ENCODE data around the gene LAT. TPM values are rescaled to one million over a fixed set of nuclear protein-coding genes. Genes with fewer than 3 reads are reported as not detected.

LAT gene
- total and polyA plus RNA-seq, 2 of the 13 experiments (the other 11 are each of a cell fraction or from before 2014, with no cell fraction given), result 2.0 to 3.0 TPM

- no peak for TF ChIP-seq ZNF17 (CRISPR knock-in tag; IDR thresholded peaks at IDR 0.05)
- TF ChIP-seq ZNF430 (CRISPR knock-in tag; IDR thresholded peaks at IDR 0.05), result peak; percentile 58
- no peak for TF ChIP-seq HMGA1 (CRISPR knock-in tag; conservative IDR thresholded peaks at IDR 0.05)
- peak; percentile 85; the same call in 1 of the 2 replicates for TF ChIP-seq NFE2L1 (CRISPR knock-in tag; IDR thresholded peaks at IDR 0.05; ENCODE audit: borderline replicate concordance)
- TF ChIP-seq, protein P1, sequence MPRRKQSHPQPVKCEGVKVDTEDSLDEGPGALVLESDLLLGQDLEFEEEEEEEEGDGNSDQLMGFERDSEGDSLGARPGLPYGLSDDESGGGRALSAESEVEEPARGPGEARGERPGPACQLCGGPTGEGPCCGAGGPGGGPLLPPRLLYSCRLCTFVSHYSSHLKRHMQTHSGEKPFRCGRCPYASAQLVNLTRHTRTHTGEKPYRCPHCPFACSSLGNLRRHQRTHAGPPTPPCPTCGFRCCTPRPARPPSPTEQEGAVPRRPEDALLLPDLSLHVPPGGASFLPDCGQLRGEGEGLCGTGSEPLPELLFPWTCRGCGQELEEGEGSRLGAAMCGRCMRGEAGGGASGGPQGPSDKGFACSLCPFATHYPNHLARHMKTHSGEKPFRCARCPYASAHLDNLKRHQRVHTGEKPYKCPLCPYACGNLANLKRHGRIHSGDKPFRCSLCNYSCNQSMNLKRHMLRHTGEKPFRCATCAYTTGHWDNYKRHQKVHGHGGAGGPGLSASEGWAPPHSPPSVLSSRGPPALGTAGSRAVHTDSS (CRISPR knock-in tag; conservative IDR thresholded peaks at IDR 0.05), result no peak
- no peak for TF ChIP-seq ZNF616 (CRISPR knock-in tag; IDR thresholded peaks at IDR 0.05; ENCODE audit: low read depth)
- TF ChIP-seq KAT8 (CRISPR knock-in tag; IDR thresholded peaks at IDR 0.05), result peak; percentile 100
- peak; percentile 95; the same call in 1 of the 2 replicates for TF ChIP-seq TBP (CRISPR knock-in tag; IDR thresholded peaks at IDR 0.05)
- TF ChIP-seq MLX (CRISPR knock-in tag; IDR thresholded peaks at IDR 0.05), result peak; percentile 53; the same call in 1 of the 2 replicates
- peak; percentile 48; the same call in 1 of the 2 replicates for TF ChIP-seq ZNF124 (CRISPR knock-in tag; IDR thresholded peaks at IDR 0.05)
- peak; percentile 45; the same call in 1 of the 2 replicates for TF ChIP-seq MIER2 (CRISPR knock-in tag; IDR thresholded peaks at IDR 0.05)
- peak; percentile 96 for TF ChIP-seq MAX (IDR thresholded peaks at IDR 0.05)
- peak; percentile 49; the same call in 1 of the 2 replicates for TF ChIP-seq SNAPC5 (CRISPR knock-in tag; IDR thresholded peaks at IDR 0.05; ENCODE audit: borderline replicate concordance)
- TF ChIP-seq KDM3A (CRISPR knock-in tag; IDR thresholded peaks at IDR 0.05; ENCODE audit: low read depth), result peak; percentile 85
- TF ChIP-seq TBX2 (CRISPR knock-in tag; IDR thresholded peaks at IDR 0.05; ENCODE audit: borderline replicate concordance), result peak; percentile 96
- TF ChIP-seq SOX6 (IDR thresholded peaks at IDR 0.05), result no peak
- peak; percentile 74 for TF ChIP-seq SOX6 (CRISPR knock-in tag; IDR thresholded peaks at IDR 0.05)
- peak; percentile 91 for TF ChIP-seq ZNF709 (CRISPR knock-in tag; IDR thresholded peaks at IDR 0.05)
- TF ChIP-seq, protein P2, sequence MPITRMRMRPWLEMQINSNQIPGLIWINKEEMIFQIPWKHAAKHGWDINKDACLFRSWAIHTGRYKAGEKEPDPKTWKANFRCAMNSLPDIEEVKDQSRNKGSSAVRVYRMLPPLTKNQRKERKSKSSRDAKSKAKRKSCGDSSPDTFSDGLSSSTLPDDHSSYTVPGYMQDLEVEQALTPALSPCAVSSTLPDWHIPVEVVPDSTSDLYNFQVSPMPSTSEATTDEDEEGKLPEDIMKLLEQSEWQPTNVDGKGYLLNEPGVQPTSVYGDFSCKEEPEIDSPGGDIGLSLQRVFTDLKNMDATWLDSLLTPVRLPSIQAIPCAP (CRISPR knock-in tag; IDR thresholded peaks at IDR 0.05; ENCODE audit: low read depth), result 0 out of 2 replicates have a peak, but pooled peaks have one; percentile 73
Measured at GRCh38 chr16:28974437-28975157, 10.3 kb upstream of the LAT start, which contains the start of gene SPNS1 (continued).

Measured in HepG2 (cell line).